Measurements from ENCODE around the gene ZNF790.

- TF ChIP-seq CTCF (conservative IDR thresholded peaks at IDR 0.05; ENCODE audit: low read length) (no peak), EZH2phosphoT487 (IDR thresholded peaks at IDR 0.05; ENCODE audit: borderline replicate concordance) (no peak)
Observed at GRCh38 chr19:36796714-36796992, 41.5 kb downstream of the ZNF790 start.
